ENCODE measurements around the gene CCDC106.

The CCDC106 gene

DNA sequence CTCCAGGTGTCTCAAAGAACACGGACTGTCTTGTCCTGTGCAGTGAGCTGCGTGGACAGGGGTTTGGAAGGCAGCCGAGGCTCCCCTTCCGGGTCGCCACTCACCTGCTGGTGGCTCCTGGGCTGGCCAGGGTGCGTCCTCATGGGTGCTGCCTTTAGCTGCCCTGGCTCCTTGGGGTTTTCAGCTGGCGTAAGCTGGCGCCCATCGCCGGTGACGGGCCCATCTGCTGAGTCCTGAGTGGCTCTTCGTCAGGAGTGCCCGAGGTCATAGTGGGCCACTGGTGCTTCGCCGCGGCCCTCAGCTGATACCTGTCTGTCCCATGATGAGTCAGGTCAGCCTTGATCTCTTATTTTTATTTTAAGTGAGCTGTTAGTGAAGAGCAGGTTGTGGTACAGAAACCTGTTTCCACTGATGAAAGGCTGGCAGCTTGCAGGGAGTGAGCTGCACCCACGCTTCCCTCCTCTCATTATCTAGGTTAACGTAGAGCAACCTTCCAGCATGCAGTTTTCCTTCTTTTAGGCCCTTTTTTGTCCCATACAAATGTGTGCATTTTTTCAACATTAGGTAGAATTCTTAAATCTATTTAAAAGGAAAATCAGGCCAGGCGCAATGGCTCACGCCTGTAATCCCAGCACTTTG, 45.4 kb downstream of the CCDC106 start:
- H3K4me2 ChIP-seq (ENCODE audit: low read depth, low read length, poor library complexity, severe bottlenecking) = no peak overlapping the region
- H2AFZ ChIP-seq (ENCODE audit: low read length) = no peak overlapping the region
- H3K36me3 ChIP-seq (ENCODE audit: insufficient read depth, low read length) = peaks cover 74% of the 10 kb centered on the region; the same call in 1 of the 2 replicates
- H3K27me3 ChIP-seq (ENCODE audit: insufficient read depth, low read length, poor library complexity, severe bottlenecking) = no peaks in the 10 kb centered on the region
- no peak overlapping the region for H3K4me3 ChIP-seq (ENCODE audit: low read length, poor library complexity, severe bottlenecking)
- H3F3A ChIP-seq (ENCODE audit: low read depth) = no peaks in the 10 kb centered on the region
- no peaks in the 10 kb centered on the region for H4K20me1 ChIP-seq (ENCODE audit: insufficient read depth, low read length, poor library complexity, severe bottlenecking)
- H3K79me2 ChIP-seq (ENCODE audit: insufficient read depth, low read length) = no peaks in the 10 kb centered on the region
- no peaks in the 10 kb centered on the region for H3K9me3 ChIP-seq (ENCODE audit: insufficient read depth, low read depth, low read length)
- no peak overlapping the region for H3K9ac ChIP-seq (ENCODE audit: low read depth, low read length, poor library complexity, severe bottlenecking)
- no peaks in the 10 kb centered on the region for H3K9me2 ChIP-seq (replicated peaks; ENCODE audit: low read depth, low read length)
- TF ChIP-seq, protein P1, sequence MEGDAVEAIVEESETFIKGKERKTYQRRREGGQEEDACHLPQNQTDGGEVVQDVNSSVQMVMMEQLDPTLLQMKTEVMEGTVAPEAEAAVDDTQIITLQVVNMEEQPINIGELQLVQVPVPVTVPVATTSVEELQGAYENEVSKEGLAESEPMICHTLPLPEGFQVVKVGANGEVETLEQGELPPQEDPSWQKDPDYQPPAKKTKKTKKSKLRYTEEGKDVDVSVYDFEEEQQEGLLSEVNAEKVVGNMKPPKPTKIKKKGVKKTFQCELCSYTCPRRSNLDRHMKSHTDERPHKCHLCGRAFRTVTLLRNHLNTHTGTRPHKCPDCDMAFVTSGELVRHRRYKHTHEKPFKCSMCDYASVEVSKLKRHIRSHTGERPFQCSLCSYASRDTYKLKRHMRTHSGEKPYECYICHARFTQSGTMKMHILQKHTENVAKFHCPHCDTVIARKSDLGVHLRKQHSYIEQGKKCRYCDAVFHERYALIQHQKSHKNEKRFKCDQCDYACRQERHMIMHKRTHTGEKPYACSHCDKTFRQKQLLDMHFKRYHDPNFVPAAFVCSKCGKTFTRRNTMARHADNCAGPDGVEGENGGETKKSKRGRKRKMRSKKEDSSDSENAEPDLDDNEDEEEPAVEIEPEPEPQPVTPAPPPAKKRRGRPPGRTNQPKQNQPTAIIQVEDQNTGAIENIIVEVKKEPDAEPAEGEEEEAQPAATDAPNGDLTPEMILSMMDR (conservative IDR thresholded peaks at IDR 0.05; ENCODE audit: low read length) = no peak
- no peaks in the 10 kb centered on the region for H3K4me1 ChIP-seq (ENCODE audit: insufficient read depth, low read length, poor library complexity, severe bottlenecking)

DNA sequence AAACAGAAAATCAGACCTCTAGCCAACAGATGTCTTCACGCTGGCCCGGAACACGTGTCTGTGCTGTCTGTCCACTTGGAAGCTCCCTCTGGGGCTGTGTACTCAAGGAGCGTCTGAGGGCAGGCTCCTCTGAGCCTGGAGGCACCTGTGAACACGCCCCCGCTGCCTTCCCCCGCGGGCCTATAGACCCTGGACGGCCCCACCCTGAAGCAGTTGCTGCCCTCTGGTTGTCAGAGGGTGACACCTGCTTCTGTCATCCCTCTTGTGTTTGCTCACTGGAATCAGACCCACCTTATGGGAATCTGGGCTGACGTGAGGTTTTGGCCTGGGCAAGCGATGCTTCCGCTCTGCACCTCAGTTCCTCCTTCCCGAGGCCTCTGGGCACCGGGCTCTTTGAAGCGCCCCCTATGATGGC, 46.2 kb downstream of the CCDC106 start:
- Histone ChIP-seq H3K4me1 (ENCODE audit: insufficient read depth, low read length, poor library complexity, severe bottlenecking) (no peaks in the 10 kb centered on the region), H4K20me1 (ENCODE audit: insufficient read depth, low read length, poor library complexity, severe bottlenecking) (no peaks in the 10 kb centered on the region), H3K79me2 (ENCODE audit: insufficient read depth, low read length) (no peaks in the 10 kb centered on the region), H3K4me3 (ENCODE audit: low read length, poor library complexity, severe bottlenecking) (no peak overlapping the region), H3K9ac (ENCODE audit: low read depth, low read length, poor library complexity, severe bottlenecking) (no peak overlapping the region), H3K36me3 (ENCODE audit: insufficient read depth, low read length) (peaks cover 69% of the 10 kb centered on the region; the same call in 1 of the 2 replicates), H2AFZ (ENCODE audit: low read length) (no peak overlapping the region), H3K9me3 (ENCODE audit: insufficient read depth, low read depth, low read length) (no peaks in the 10 kb centered on the region), H3K27me3 (ENCODE audit: insufficient read depth, low read length, poor library complexity, severe bottlenecking) (no peaks in the 10 kb centered on the region), H3K4me2 (ENCODE audit: low read depth, low read length, poor library complexity, severe bottlenecking) (no peak overlapping the region), H3F3A (ENCODE audit: low read depth) (no peaks in the 10 kb centered on the region), H3K9me2 (replicated peaks; ENCODE audit: low read depth, low read length) (no peaks in the 10 kb centered on the region)
- no peak for TF ChIP-seq EZH2phosphoT487 (IDR thresholded peaks at IDR 0.05; ENCODE audit: borderline replicate concordance)
- TF ChIP-seq, protein P1 (conservative IDR thresholded peaks at IDR 0.05; ENCODE audit: low read length) = no peak

DNA sequence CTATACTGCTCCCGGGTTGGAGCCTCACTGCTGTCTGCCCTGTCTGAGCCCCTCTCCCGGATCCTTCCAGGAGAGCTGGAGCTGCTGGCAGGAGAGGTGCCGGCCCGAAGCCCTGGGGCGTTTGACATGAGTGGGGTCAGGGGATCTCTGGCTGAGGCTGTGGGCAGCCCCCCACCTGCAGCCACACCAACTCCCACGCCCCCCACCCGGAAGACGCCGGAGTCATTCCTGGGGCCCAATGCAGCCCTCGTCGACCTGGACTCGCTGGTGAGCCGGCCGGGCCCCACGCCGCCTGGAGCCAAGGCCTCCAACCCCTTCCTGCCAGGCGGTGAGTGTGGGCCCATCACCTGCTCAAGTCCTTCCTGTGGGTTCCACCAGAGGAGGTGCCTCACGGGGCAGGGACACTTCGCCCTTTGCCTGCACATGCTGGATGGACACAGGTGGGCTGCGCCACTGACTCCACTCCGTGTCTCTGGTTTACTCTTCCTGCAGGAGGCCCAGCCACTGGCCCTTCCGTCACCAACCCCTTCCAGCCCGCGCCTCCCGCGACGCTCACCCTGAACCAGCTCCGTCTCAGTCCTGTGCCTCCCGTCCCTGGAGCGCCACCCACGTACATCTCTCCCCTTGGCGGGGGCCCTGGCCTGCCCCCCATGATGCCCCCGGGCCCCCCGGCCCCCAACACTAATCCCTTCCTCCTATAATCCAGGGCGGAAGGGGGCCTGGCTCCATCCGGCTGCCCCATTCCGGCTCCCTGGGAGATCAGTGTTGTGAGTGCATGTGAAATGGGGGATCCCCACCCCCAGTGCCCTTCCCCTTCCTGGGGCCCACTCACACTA, 46.9 kb downstream of the CCDC106 start:
- H3K9me2 ChIP-seq (replicated peaks; ENCODE audit: low read depth, low read length) = no peaks in the 10 kb centered on the region
- no peaks in the 10 kb centered on the region for H4K20me1 ChIP-seq (ENCODE audit: insufficient read depth, low read length, poor library complexity, severe bottlenecking)
- H3K9me3 ChIP-seq (ENCODE audit: insufficient read depth, low read depth, low read length) = no peaks in the 10 kb centered on the region
- H3K27me3 ChIP-seq (ENCODE audit: insufficient read depth, low read length, poor library complexity, severe bottlenecking) = no peaks in the 10 kb centered on the region
- H3K4me3 ChIP-seq (ENCODE audit: low read length, poor library complexity, severe bottlenecking) = no peak overlapping the region
- H3F3A ChIP-seq (ENCODE audit: low read depth) = no peaks in the 10 kb centered on the region
- TF ChIP-seq, protein P1 (conservative IDR thresholded peaks at IDR 0.05; ENCODE audit: low read length) = no peak
- no peak for TF ChIP-seq EZH2phosphoT487 (IDR thresholded peaks at IDR 0.05; ENCODE audit: borderline replicate concordance)
- H3K4me2 ChIP-seq (ENCODE audit: low read depth, low read length, poor library complexity, severe bottlenecking) = no peak overlapping the region
- no peak overlapping the region for H2AFZ ChIP-seq (ENCODE audit: low read length)
- no peak overlapping the region for H3K9ac ChIP-seq (ENCODE audit: low read depth, low read length, poor library complexity, severe bottlenecking)
- peaks cover 66% of the 10 kb centered on the region; the same call in 1 of the 2 replicates for H3K36me3 ChIP-seq (ENCODE audit: insufficient read depth, low read length)
- H3K4me1 ChIP-seq (ENCODE audit: insufficient read depth, low read length, poor library complexity, severe bottlenecking) = no peaks in the 10 kb centered on the region
- no peaks in the 10 kb centered on the region for H3K79me2 ChIP-seq (ENCODE audit: insufficient read depth, low read length)

Data from Loucy (cell line).